CD4-positive, alpha-beta T cell treated with Interleukin-17A for 4 hours (primary cell): Measurements from ENCODE around the gene LEF1.

Source experiments
- DNase-seq: peaks from one replicate; pipeline ENCODE4 v3.0.0-alpha.2; 2020; ENCODE audit warnings: mixed read lengths

Gene LEF1

DNA sequence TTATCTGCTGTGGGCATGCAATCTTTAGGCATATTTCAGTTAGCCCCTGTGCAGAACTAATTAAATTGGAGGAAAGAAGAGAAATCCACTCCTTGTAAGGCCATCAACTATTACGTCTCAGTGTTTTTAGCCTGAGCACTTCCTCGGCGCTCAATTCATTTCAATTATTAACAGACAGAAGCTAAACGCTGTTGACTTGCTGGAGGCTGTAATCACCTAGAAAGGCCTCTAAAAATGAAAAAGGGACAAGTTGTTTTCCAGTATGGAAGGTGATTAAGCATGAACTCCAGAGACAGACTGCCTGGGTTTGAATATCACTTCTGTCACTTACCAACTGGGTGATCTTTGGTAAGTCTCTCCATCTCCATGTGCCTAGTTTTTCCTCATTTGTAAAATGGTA is 59.6 kb downstream of the LEF1 start:
- DNase-seq = no peak

DNA sequence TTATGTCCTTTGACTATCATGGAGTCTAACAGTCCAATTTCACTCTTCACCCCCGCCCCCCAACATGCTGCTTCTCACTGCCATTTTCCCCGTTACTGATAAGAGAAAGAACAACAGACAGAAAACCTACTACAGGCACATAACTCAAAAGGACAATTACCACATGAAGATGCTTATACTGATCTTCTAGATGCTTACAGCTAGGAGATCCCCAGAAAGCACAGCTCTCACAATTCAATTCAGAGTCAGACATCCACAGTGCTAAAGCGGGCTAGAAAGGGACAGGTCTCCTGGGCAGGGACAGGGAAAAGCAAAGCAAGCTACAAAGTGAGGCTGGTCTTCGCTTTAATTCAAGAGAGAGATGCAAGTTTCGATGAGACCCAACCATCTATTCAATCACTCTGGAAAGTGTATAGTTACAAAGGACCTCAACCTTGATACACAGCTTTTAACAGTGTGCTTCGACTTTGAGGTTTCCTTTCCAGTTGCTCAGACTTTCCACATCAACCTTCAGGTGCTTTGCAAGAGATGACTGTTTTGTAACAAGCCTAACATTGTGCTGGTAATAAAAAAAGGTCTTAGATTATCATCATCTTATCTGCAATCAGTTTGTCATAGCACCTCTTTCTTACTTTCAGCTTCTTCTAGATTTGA is 60.9 kb downstream of the LEF1 start:
- peak; percentile 47 for DNase-seq

DNA sequence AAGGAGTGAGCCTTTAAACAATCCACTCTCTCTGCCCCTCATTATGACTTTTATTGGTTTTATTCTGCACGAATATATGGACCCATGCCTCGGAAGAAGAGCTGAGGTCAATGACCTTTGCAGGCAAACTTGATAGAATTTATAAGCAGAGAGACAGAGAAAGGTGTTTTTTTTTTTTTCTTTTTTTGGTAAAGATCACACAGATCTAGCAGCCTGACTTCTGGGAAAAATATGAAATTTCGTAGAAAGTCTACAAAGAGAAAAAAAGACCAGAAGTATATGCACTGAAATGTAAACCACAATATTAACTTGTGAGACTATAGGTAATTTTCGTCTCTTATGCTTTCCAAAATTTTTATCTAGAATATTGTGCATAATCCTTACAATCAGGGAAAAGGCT is 61.6 kb downstream of the LEF1 start:
- DNase-seq = no peak

DNA sequence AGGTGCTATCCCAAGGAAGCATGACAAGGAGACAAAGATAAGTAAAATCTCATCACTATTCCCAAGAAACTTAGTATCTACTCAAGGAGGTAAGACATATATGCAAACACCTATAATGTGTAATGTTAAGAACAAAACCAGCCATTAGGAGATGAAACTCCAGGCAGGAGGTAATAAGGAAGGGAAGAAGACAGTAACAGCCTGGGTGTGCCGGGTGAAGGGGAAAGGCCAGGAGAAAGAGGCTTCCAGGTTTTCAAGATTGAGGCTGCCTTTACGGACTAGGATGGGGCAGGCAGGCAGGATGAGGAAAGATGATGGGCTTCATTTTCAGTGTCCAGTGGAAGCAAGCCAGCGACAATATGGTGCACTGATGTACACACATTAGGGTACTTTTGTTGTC is 62.5 kb downstream of the LEF1 start:
- DNase-seq = no peak

DNA sequence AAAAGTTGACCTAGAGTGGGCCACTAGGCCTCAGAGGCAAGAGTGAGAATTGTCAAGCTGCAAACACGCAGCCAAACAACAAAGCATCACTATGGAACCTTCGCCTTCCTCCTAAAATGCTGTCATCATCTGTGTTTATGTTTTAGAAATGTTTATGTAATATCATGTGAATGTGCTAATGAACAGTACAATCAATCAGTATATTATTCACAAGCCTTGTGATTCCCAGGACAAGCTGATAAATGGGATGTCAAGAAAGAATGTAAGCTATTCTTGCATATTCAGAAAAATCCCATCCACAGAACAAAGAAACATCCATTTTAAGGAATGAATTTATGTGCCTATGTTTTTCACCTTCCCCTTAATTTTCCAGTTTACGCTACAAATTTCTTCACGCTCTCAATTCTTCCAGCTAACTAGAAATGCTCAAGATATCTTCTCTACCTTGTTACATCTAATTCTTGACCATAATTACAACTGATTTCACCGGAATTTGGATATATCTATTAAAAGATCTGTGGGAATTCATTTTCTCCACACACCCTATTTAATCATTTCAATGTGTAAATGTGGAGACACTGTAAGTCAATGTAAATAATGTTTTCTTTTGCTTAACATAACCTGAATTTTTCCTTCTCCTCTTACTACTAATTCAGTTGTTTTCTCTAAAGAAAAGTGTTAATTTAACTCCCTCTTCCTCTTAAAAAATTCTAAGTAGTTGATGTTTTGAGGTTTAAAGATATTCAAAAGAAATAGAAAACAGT is 65.5 kb downstream of the LEF1 start:
- no peak for DNase-seq

DNA sequence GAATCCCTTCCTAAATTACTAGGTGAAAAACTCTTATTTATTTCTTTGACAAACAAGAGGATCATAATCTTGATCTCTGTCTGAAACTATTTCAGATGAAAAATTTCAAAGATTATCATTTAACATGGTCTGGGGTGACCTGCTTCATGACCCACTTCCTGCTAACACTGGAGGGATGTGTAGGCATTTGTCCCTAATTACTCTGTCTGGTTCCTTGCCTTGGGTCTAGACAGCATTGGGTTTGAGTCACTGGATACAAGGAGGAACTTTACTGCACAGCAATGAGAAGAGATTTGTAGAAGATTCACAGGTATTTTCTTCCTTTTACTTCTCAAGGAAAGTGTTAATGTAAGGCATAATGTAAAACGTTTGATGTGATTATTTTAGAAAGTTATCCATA is 67.9 kb downstream of the LEF1 start:
- no peak for DNase-seq

DNA sequence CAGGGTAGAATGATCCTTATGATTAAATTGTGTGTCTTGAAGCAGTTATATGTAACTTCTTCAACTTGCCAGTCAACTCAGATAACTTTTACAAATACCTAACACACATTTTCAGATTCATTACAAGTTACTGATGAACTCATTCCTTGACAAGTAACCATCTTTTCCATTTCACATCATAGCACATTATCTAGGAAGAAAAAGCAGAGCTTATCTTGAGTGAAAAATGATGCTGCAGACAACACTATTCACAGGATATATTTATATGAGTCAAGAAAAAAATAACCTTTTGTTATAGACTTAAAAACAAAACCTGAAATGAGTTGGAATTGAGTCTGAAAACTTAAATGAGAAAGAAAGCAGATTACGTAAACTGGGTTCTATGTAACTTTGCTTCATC is 68.9 kb downstream of the LEF1 start:
- DNase-seq = no peak

DNA sequence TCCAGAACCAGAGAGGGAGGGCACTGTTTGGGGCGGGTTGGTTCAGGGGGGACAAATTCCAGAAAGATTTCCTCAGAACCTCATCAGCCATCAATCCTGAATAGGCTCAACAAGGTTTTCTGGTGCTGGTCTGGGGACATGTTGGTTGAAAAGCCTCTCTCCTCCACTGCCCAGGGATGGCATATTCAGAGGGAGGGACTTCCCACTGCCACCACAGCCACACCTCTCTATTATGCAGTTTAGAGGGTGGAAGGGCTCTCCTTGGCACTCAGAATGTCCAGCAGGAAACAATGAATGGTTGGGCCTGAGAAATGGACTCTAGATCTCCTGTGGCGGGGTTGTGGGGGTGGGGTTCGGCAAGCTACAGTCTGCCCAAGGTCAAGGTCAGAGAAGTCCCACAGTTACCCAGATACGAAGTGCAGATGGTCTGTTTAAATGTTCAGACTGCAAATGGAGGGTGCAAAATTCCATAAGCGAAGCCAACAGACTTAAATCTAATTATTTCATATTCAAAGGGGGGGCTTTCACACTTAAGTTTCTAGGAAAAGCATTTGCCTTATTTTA is 70.7 kb downstream of the LEF1 start:
- no peak for DNase-seq

DNA sequence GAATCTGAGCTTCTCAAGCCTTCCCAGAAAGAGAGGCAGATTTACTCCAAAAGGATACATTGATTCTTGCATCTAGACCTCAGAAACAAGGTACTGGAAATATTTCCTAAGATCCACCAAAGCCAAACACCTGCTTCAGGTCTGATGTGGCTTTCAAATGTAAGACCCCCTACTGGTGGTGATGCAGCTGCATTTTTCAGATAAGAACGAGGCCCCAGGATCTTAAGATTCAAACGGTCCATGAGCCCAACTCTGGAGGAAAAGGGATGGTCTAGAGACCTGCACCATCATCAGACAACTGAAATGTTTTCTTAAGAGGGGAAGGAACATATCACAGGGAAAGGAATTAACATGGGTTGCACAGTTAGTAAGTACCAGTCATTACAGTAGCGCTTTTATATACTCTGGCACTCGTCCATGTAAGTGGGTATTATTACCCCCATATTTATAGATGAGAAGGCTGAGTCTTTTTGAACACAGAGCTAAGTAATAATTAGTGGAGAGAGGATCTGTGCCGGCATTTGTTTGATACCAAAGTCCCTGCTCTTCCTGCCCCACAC is 73.7 kb downstream of the LEF1 start:
- no peak for DNase-seq

DNA sequence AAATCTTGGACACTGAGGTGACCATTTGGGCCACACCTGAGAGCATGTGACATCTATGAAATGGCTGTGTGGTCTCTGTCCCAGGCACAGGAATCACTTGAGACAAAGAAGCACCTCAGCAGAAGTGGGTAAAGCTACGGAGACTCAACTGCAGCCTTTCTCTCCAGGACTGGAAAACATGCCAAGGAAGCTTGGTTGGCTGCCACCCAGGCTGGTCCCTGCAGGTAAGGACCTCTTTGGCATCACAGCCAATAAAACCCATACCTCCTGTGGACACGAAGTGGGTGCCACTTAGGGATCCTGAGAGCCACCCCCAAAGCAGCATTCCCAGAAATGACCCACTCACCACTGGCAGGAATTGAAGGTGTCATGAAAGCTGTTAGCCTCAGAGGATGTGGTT is 74.6 kb downstream of the LEF1 start:
- DNase-seq = no peak

DNA sequence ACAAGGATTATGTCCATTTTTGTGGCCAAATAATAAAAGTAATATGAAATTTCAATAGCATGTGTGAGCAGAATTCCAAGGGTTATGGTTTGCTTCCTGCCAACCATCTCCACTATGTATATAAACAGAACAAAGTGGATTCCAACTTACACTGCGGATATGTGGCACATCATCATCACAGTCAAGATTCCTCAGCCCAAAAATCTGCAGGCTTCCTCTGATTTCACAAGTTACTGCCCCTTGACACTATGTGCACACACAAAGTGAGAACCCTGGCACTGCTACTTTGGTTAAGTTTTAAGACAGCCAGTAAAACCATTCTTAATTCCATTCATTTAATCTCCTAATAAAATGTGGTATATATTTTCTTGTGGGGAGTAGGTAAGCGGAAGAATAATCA is 76.4 kb downstream of the LEF1 start:
- DNase-seq = no peak

DNA sequence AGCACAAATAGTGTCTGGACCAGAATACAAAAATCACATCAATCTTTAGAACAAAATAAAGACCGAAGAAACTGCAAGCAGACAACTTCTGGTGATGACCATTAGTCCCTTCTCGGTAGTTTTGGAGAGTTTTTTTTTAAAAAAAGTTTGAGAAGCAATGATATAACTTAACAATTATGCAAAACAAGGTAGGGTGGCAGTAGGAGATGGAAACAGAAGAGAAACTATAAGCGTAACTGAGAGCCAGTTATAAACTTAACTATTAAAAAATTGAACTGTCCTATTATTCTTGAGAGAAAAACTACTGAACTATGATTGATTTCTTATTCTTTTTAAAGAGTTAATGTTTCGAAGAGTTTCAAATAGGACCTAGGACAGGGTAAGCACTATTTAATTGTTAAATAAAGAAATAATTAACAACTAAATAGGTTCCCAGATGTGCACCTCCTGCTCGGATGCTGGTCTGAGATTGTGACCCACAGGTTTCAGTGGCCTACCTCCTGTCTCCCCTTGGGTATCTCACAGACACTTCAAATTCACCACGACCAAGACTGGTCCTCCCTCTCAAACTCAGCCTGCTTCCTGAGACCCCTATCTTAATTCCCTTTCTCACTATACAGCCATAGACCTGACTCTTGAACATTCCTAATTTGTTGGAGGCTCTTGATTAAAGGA is 81.3 kb downstream of the LEF1 start:
- no peak for DNase-seq

DNA sequence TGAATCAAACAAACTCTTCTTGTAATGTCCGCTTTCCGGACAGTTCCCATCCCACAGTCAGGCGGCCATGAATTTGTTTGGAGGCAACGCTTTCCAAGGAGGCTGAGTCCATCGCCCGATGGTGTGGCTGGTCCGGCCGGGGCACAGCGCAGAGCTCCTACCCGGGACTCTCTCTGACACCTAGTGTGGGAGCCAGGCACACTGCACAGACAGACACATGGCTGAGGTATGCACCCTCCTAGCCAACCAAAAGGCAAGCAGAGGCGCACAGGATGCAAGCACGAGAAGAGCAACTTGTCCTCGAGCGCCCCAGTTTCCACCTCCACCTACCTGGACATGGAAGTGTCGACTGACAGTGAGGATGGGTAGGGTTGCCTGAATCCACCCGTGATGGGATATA is 87.5 kb downstream of the LEF1 start:
- DNase-seq = peak; percentile 57

DNA sequence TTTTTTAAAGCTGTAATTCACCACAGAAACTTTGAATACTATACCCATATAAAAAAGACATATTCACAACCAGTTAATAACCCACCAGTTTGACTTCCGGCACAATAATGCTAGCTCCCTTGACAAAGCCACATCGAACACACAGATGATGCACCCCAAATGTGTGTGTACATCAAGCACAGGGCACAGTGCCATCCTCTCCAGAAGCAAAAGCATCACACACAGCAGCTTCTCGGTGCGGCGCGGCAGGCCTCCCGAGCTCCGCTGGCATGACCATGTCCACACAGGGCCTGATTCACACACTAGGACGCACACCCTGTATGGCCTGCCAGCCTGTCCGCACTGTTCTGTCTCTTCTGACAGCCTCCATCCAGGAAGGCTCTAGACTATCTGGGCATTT is 88.0 kb downstream of the LEF1 start:
- DNase-seq = peak; percentile 79

DNA sequence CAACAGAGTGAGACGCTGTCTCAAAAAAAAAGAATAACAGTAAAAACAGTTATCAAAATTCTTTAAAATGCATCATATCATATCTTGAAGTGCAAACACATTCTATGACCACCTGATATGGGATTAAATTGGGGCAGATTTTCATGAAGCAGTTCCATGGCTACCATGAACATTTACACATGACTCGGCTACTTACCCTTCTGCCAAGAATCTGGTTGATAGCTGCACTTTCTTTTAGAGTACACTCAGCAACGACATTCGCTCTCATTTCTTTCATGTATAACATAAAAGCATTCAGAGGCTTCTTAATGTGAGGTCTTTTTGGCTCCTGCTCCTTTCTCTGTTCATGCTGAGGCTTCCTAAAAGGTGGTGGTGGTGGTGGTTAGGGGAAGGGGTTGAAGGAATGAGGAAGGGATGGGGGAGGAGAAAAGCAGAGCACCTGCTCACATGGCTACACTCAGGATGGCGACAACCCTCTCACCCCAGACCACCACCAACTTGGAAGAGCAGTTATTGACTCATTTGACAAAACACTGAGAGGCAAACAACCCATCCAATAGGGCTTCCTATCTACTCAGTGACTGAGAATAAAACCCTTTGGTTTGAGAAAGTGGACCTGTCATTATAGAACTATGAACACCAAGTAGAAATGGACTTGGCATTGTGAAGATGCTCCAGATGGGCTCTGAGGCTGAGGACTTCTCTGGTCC is 90.6 kb downstream of the LEF1 start:
- no peak for DNase-seq

DNA sequence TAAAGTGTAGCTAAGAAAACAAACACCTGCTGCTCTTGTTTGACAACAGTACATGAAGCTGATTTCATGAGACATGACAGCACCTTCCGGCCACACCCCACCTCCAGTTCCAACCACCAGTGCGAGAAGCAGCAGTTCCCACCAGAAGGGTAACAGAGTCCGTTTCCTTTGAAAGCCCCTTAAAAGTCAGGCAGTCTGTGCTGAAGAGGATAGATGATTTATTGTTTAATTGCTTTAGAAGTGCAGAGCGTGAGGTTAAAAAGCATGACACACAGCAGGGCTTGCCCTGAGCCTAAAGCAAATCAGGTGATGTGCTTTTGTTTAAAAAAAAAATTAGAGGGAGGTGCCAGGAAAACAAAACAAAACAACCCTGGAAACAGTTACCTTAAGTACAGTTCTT is 96.4 kb downstream of the LEF1 start:
- DNase-seq = peak; percentile 77

DNA sequence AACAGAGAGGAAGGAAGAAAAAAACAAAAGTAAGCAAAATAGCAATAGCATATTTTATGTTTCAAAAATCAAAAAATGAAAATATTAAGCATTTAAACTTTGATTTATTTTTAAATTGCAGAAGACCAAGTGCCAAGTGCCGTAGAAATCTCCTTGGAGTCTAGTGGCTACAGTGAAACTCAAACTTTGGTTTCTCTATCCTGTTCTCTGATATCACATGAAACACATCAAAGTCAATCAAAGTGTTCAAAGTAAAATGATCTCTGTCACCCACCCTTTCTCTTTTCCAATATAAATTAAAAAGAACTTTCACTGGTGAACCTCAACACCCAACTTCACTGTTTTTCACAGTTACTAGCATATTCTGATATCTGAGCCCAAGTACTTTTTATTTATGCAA is 98.0 kb downstream of the LEF1 start:
- DNase-seq = no peak

DNA sequence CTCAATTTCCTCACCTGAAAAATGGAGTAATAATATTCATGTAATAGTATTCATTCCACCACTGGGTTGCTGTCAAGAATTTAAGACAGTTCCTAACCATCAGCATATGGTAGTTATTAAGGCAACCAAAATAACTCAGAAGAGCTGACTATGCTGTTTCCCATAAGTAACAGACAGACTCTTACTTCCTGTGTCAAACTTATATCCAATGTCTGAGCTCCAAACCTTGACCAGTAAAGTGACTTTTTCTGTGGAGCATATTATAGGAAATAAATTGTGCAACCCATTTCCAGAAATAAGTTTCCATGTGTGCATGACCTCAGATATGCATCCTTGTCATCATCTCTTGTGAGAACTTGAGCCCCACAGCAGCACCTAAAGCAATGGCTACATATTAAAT is 100.3 kb downstream of the LEF1 start:
- no peak for DNase-seq

DNA sequence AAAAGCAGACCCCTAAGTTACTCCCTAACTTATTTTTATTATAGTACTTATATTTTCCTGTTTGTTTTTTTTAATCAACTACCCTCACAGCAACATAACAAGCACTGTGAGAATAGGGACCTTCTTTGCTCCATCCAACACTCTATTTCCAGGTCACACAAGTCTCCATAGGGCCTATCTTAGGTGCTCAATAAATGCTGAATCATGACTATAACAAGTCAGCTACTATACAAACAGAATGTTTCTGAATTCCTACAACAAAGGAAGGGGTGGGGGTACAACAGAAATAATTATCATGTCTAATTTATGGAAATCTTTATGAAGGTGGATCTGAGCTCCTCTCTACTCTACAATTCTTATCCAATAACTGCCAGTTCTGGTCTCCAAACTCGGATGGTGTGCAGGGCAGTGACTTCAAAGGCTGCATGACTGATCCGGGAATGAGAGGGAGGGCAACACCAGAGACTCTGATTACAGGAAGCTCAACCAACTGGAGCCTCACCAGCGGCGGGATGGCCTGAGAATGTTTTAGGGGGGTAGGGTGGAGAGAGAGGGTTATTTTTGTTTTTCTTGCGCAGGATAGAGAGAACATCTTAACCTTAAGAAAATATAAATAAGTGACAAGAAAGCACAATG is 107.9 kb downstream of the LEF1 start:
- DNase-seq = no peak

DNA sequence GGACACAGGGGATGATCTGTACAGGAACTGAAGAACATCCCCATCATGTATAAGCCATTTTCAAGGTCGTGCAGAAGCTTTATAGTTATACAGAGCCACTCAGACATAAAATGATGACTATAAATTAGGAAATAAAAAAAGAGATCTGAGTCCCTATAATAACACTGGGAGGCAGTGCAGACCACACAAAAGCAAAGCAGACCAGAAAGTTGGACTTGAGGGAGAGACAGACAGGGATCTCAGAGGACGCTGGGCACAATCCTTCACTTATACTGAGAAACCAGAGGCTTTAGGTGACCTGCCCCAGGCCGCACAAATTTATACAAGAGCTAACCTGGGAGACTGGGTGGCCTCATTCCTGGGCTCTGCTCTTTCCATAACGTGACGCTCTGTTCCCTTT is 108.6 kb downstream of the LEF1 start:
- DNase-seq = no peak

DNA sequence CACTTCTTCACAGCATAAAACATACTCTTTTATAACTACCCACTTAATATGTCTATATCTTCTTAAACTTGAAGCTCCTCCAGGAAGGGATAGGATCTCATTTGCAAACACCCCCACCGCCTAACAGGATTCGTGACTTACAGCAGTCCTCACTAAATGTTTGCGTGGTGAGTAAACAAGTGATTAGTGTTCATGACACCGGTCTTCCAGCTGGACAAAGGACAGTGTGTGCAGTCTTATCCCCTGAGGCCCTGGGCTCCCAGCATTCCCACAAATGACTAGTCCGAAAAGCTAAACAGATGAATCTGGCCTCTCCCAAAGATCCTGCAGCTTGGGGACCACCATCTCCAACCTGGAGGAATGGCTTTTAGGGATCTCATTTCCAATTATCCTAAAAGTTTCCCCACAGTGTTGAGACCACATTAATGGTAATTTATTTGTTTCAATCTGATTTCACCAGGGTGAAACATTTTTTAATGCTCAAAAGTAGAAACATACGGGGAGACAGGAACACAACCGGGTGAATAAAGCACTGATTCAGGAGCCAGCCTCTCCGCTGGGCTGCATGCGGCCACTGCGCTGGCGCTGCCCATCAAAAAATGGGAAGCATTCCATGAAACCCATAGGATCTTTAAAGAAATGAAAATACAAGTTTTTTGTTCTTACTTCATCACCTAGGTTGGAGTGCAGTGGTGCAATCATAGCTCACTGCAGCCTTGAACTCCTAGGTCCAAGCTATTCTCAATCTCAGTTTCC is 109.9 kb downstream of the LEF1 start:
- no peak for DNase-seq

DNA sequence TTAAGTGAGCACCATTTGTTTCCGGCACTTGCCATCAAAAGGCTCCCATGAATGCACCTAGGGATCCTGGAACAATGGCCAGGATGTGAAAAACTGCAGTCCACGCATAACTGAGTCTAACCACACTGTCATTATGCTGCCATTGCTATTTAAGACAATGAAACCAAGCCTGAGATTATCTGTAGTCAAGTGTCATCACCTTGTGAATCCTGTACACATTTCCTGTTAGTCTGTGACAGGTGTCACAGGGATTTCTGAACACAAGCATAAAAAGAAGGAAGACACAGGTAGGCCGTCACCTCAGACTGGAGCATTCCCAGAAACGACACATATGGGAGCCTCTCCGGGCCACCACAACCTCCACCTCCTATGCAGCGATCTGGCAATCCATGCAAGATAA is 112.3 kb downstream of the LEF1 start:
- no peak for DNase-seq
